GM13977 (cell line): ENCODE results near the gene LZTS2.

Experiments
- DNase-seq: peaks from one replicate; pipeline ENCODE4 v3.0.0; 2012; ENCODE audit warnings: low spot score
- in situ Hi-C: fragments of 300-500 bp; cut with MboI; formaldehyde crosslinking; loops from one replicate; pipeline ENCODE4 v1.12.0; 2022; ENCODE audit warnings: low sequenced_read_pairs, low pct_unique_long_range_greater_than_20kb, mixed read lengths, inconsistent platforms; ENCODE audit not compliant: unreplicated experiment
- TF ChIP-seq, protein P1 (sequence below): IDR thresholded peaks from 2 replicates; pipeline ENCODE4 v1.5.1; 2012; ENCODE audit warnings: mild to moderate bottlenecking, control low read depth; ENCODE audit not compliant: insufficient read depth; ENCODE audit errors: extremely low read depth, missing control alignments

Gene LZTS2

GRCh38 chr10:100967332-100967731 lies 32.3 kb upstream of the LZTS2 start:
- DNase-seq = no peak
- TF ChIP-seq, protein P1, sequence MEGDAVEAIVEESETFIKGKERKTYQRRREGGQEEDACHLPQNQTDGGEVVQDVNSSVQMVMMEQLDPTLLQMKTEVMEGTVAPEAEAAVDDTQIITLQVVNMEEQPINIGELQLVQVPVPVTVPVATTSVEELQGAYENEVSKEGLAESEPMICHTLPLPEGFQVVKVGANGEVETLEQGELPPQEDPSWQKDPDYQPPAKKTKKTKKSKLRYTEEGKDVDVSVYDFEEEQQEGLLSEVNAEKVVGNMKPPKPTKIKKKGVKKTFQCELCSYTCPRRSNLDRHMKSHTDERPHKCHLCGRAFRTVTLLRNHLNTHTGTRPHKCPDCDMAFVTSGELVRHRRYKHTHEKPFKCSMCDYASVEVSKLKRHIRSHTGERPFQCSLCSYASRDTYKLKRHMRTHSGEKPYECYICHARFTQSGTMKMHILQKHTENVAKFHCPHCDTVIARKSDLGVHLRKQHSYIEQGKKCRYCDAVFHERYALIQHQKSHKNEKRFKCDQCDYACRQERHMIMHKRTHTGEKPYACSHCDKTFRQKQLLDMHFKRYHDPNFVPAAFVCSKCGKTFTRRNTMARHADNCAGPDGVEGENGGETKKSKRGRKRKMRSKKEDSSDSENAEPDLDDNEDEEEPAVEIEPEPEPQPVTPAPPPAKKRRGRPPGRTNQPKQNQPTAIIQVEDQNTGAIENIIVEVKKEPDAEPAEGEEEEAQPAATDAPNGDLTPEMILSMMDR = no peak
- in situ Hi-C loops = no loop called here

DNA sequence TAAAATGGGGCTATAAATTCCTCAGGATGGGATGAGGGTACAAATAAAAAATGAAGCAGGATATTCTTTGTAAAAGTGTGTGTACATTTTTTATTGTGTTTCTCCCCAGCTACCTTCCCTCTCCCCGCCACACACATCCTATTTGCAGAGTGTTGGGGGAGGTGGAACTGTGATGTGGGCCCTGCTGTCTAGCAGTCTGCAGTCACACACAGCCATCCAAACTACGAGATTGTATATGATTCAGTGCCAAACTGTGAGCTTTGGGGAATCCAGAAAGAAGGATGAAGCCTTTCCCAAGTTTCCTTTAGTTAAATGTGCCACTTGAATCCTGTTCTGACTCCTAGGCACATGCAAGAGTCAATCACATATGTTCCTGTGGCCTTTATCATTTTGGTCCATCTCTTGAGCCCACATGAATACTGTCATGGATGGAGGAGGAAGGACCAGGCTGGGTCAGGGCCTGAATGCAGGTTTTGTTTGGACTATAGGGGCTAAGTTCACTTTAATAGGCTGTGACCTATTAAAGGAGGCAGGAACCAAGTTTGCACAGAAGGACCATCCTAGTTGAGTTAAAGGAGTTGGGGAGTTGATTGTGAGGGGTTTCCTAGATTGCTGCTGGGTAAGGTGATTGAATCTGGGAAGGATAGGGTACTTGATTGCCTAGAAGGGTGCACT lies 31.4 kb upstream of the LZTS2 start:
- in situ Hi-C loops = no loop called here
- no peak for DNase-seq
- TF ChIP-seq, protein P1 = no peak

GRCh38 chr10:100968863-100969186 lies 30.8 kb upstream of the LZTS2 start:
- in situ Hi-C loops = no loop called here
- no peak for DNase-seq
- TF ChIP-seq, protein P1 = no peak

GRCh38 chr10:100969187-100970075 lies 30.2 kb upstream of the LZTS2 start, which contains the start of gene SEMA4G:
Gene SEMA4G (plus strand): TSS chr10:100969504. CDS start chr10:100972913, 3,409 bp downstream.
- in situ Hi-C loops = no loop called here
- peak; percentile 80 for DNase-seq
- TF ChIP-seq, protein P1 = peak; percentile 69

- TF ChIP-seq, protein P1 = no peak
- in situ Hi-C loops = no loop called here
Measured at GRCh38 chr10:100970076-100970913, 29.3 kb upstream of the LZTS2 start.

More at GRCh38 chr10:100970076-100970913, 29.3 kb upstream of the LZTS2 start:
- peak; percentile 46 for DNase-seq
